CD4-positive, alpha-beta T cell treated with Interleukin-12 subunit alpha and Interleukin-12 subunit beta, for 1 hour (primary cell): ENCODE data around the gene SMOC1.

Experiments used
- DNase-seq: peaks from one replicate; pipeline ENCODE4 v3.0.0-alpha.2; 2020

Gene SMOC1

GRCh38 chr14:69879175-69880043 lies at the start of gene SMOC1:
Gene SMOC1, plus strand, starts transcription at chr14:69879416. Its CDS starts 263 bp downstream, at chr14:69879679.
- DNase-seq: no peak

GRCh38 chr14:69838881-69839416 lies 40.3 kb upstream of the SMOC1 start:
- DNase-seq: no peak

GRCh38 chr14:69839661-69840060 lies 39.6 kb upstream of the SMOC1 start:
- no peak for DNase-seq

- DNase-seq: no peak
These were observed 37.6 kb upstream of the SMOC1 start for GRCh38 chr14:69841656-69842055.

GRCh38 chr14:69842686-69843420 lies 36.4 kb upstream of the SMOC1 start:
- no peak for DNase-seq

- DNase-seq: no peak
These were observed 35.0 kb upstream of the SMOC1 start for GRCh38 chr14:69844171-69844570.

- no peak for DNase-seq
These were observed 34.1 kb upstream of the SMOC1 start for GRCh38 chr14:69845050-69845581.

- no peak for DNase-seq
These were observed 33.4 kb upstream of the SMOC1 start for GRCh38 chr14:69845787-69846186.

- no peak for DNase-seq
These were observed 31.1 kb upstream of the SMOC1 start for GRCh38 chr14:69848156-69848555.

GRCh38 chr14:69848903-69849391 lies 30.3 kb upstream of the SMOC1 start:
- no peak for DNase-seq

GRCh38 chr14:69850086-69850735 lies 29.0 kb upstream of the SMOC1 start:
- no peak for DNase-seq

GRCh38 chr14:69850736-69851112 lies 28.5 kb upstream of the SMOC1 start:
- no peak for DNase-seq

- DNase-seq: no peak
These were observed 26.5 kb upstream of the SMOC1 start for GRCh38 chr14:69852531-69853321.

GRCh38 chr14:69853774-69854173 lies 25.4 kb upstream of the SMOC1 start:
- no peak for DNase-seq

- no peak for DNase-seq
These were observed 24.6 kb upstream of the SMOC1 start for GRCh38 chr14:69854598-69854997.

- no peak for DNase-seq
These were observed 23.9 kb upstream of the SMOC1 start for GRCh38 chr14:69855180-69855832.

- no peak for DNase-seq
These were observed 20.4 kb upstream of the SMOC1 start for GRCh38 chr14:69858801-69859200.

GRCh38 chr14:69859591-69859990 lies 19.6 kb upstream of the SMOC1 start:
- no peak for DNase-seq

- no peak for DNase-seq
These were observed 19.0 kb upstream of the SMOC1 start for GRCh38 chr14:69860221-69860620.

- no peak for DNase-seq
These were observed 18.1 kb upstream of the SMOC1 start for GRCh38 chr14:69861025-69861569.

- no peak for DNase-seq
These were observed 16.1 kb upstream of the SMOC1 start for GRCh38 chr14:69863083-69863482.
